ENCODE results near the gene HOXA10.

Gene HOXA10

GRCh38 chr7:27172823-27173510, 1.2 kb downstream of the HOXA10 start:
- Histone ChIP-seq H3K4me3 (ENCODE audit: insufficient read depth in 1 of 2, low read depth in 1 of 2, low read length in 2 of 2) (peak overlapping the region; percentile 58 to 92), H2BK15ac (ENCODE audit: low read depth, poor library complexity, severe bottlenecking) (no peak overlapping the region), H4K8ac (ENCODE audit: low read length) (peak overlapping the region; percentile 95), H3K79me1 (replicated peaks; ENCODE audit: low read length, poor library complexity, severe bottlenecking) (no peaks in the 10 kb centered on the region), H2AFZ (ENCODE audit: low read depth, low read length) (no peak overlapping the region), H3K4me1 (ENCODE audit: control insufficient read depth, insufficient read depth, low read depth, low read length) (no peaks in the 10 kb centered on the region), H3K27ac (ENCODE audit: low read length, poor library complexity, severe bottlenecking) (peak overlapping the region; percentile 91), H3K9ac (ENCODE audit: low read length) (peak overlapping the region; percentile 90), H3K18ac (ENCODE audit: low read depth in 1 of 2, low read length in 2 of 2) (peak overlapping the region; percentile 64 to 90), H3K9me3 (ENCODE audit: control insufficient read depth, low read length) (no peaks in the 10 kb centered on the region), H4K91ac (ENCODE audit: low read length) (peak overlapping the region; percentile 89), H2AK5ac (ENCODE audit: low read length, severe bottlenecking) (peak overlapping the region; percentile 83), H2BK120ac (ENCODE audit: low read depth, low read length) (peak overlapping the region; percentile 96), H3K27me3 (ENCODE audit: control insufficient read depth in 1 of 2, insufficient read depth in 1 of 2, low read length in 2 of 2) (peaks cover 0 to 8% of the 10 kb centered on the region in 2 experiments), H2BK12ac (ENCODE audit: low read length in 2 of 2) (peak overlapping the region in 1 of 2 experiments; percentile 83), H3K4ac (ENCODE audit: low read depth in 1 of 2, low read length in 2 of 2) (peak overlapping the region; percentile 54 to 59), H3K23ac (ENCODE audit: low read length in 2 of 2) (peak overlapping the region; percentile 50 to 74), H3K4me2 (ENCODE audit: low read length, poor library complexity, severe bottlenecking) (peak overlapping the region; percentile 60), H3K14ac (ENCODE audit: low read length in 2 of 2) (peak overlapping the region in 1 of 2 experiments; percentile 95), H2BK5ac (ENCODE audit: low read depth, low read length, poor library complexity, severe bottlenecking) (peak overlapping the region; percentile 77), H3K36me3 (ENCODE audit: control insufficient read depth in 1 of 2, insufficient read depth in 2 of 2, low read depth in 1 of 2, low read length in 2 of 2) (peaks cover 4 to 72% of the 10 kb centered on the region in 2 experiments)
- WGBS, result 1% methylated on average over 58 of the region's 58 CpGs
- DNase-seq, result peak; percentile 60

GRCh38 chr7:27172315-27172774, 1.8 kb downstream of the HOXA10 start:
- Histone ChIP-seq H3K36me3 (ENCODE audit: control insufficient read depth in 1 of 2, insufficient read depth in 2 of 2, low read depth in 1 of 2, low read length in 2 of 2) (peaks cover 4 to 71% of the 10 kb centered on the region in 2 experiments), H3K9me3 (ENCODE audit: control insufficient read depth, low read length) (no peaks in the 10 kb centered on the region), H3K9ac (ENCODE audit: low read length) (peak overlapping the region; percentile 90), H3K79me1 (replicated peaks; ENCODE audit: low read length, poor library complexity, severe bottlenecking) (no peaks in the 10 kb centered on the region), H3K4me1 (ENCODE audit: control insufficient read depth, insufficient read depth, low read depth, low read length) (no peaks in the 10 kb centered on the region), H2BK5ac (ENCODE audit: low read depth, low read length, poor library complexity, severe bottlenecking) (peak overlapping the region; percentile 71), H3K27me3 (ENCODE audit: control insufficient read depth in 1 of 2, insufficient read depth in 1 of 2, low read length in 2 of 2) (peaks cover 0 to 8% of the 10 kb centered on the region in 2 experiments), H2AFZ (ENCODE audit: low read depth, low read length) (no peak overlapping the region), H4K91ac (ENCODE audit: low read length) (peak overlapping the region; percentile 70), H3K18ac (ENCODE audit: low read depth in 1 of 2, low read length in 2 of 2) (peak overlapping the region in 1 of 2 experiments; percentile 90), H2BK12ac (ENCODE audit: low read length in 2 of 2) (peak overlapping the region in 1 of 2 experiments; percentile 87), H4K8ac (ENCODE audit: low read length) (no peak overlapping the region), H2BK15ac (ENCODE audit: low read depth, poor library complexity, severe bottlenecking) (no peak overlapping the region), H2AK5ac (ENCODE audit: low read length, severe bottlenecking) (peak overlapping the region; percentile 55), H3K14ac (ENCODE audit: low read length in 2 of 2) (no peak overlapping the region), H3K23ac (ENCODE audit: low read length in 2 of 2) (no peak overlapping the region), H2BK120ac (ENCODE audit: low read depth, low read length) (peak overlapping the region; percentile 84), H3K4me2 (ENCODE audit: low read length, poor library complexity, severe bottlenecking) (peak overlapping the region; percentile 60), H3K4me3 (ENCODE audit: insufficient read depth in 1 of 2, low read depth in 1 of 2, low read length in 2 of 2) (peak overlapping the region; percentile 58 to 92), H3K4ac (ENCODE audit: low read depth in 1 of 2, low read length in 2 of 2) (peak overlapping the region; percentile 9 to 31), H3K27ac (ENCODE audit: low read length, poor library complexity, severe bottlenecking) (peak overlapping the region; percentile 91)
- peak; percentile 53 for DNase-seq
- WGBS, result 13% methylated on average over 10 of the region's 10 CpGs

GRCh38 chr7:27171637-27172314, 2.3 kb downstream of the HOXA10 start:
- peak overlapping the region in 1 of 2 experiments; percentile 79 for H3K14ac ChIP-seq (ENCODE audit: low read length in 2 of 2)
- H3K4me3 ChIP-seq (ENCODE audit: insufficient read depth in 1 of 2, low read depth in 1 of 2, low read length in 2 of 2), result peak overlapping the region; percentile 57 to 92
- 7% methylated on average over 30 of the region's 30 CpGs for WGBS
- H3K9ac ChIP-seq (ENCODE audit: low read length), result peak overlapping the region; percentile 90
- H3K36me3 ChIP-seq (ENCODE audit: control insufficient read depth in 1 of 2, insufficient read depth in 2 of 2, low read depth in 1 of 2, low read length in 2 of 2), result peaks cover 4 to 66% of the 10 kb centered on the region in 2 experiments
- peak overlapping the region; percentile 84 for H2BK120ac ChIP-seq (ENCODE audit: low read depth, low read length)
- H2BK15ac ChIP-seq (ENCODE audit: low read depth, poor library complexity, severe bottlenecking), result no peak overlapping the region
- H3K9me3 ChIP-seq (ENCODE audit: control insufficient read depth, low read length), result no peaks in the 10 kb centered on the region
- H3K4ac ChIP-seq (ENCODE audit: low read depth in 1 of 2, low read length in 2 of 2), result peak overlapping the region; percentile 31 to 78
- H2AFZ ChIP-seq (ENCODE audit: low read depth, low read length), result no peak overlapping the region
- peak overlapping the region; percentile 79 for H2AK5ac ChIP-seq (ENCODE audit: low read length, severe bottlenecking)
- peak overlapping the region in 1 of 2 experiments; percentile 46 for H3K23ac ChIP-seq (ENCODE audit: low read length in 2 of 2)
- H4K8ac ChIP-seq (ENCODE audit: low read length), result peak overlapping the region; percentile 64
- peak overlapping the region; percentile 71 for H2BK5ac ChIP-seq (ENCODE audit: low read depth, low read length, poor library complexity, severe bottlenecking)
- no peak overlapping the region for H4K91ac ChIP-seq (ENCODE audit: low read length)
- peak overlapping the region; percentile 60 for H3K4me2 ChIP-seq (ENCODE audit: low read length, poor library complexity, severe bottlenecking)
- H3K18ac ChIP-seq (ENCODE audit: low read depth in 1 of 2, low read length in 2 of 2), result peak overlapping the region; percentile 65 to 68
- peak; percentile 60 for DNase-seq
- H3K27ac ChIP-seq (ENCODE audit: low read length, poor library complexity, severe bottlenecking), result peak overlapping the region; percentile 91
- no peaks in the 10 kb centered on the region for H3K4me1 ChIP-seq (ENCODE audit: control insufficient read depth, insufficient read depth, low read depth, low read length)
- peaks cover 0 to 8% of the 10 kb centered on the region in 2 experiments for H3K27me3 ChIP-seq (ENCODE audit: control insufficient read depth in 1 of 2, insufficient read depth in 1 of 2, low read length in 2 of 2)
- no peaks in the 10 kb centered on the region for H3K79me1 ChIP-seq (replicated peaks; ENCODE audit: low read length, poor library complexity, severe bottlenecking)
- peak overlapping the region; percentile 57 to 87 for H2BK12ac ChIP-seq (ENCODE audit: low read length in 2 of 2)

- H3K79me1 ChIP-seq (replicated peaks; ENCODE audit: low read length, poor library complexity, severe bottlenecking), result no peaks in the 10 kb centered on the region
- H3K18ac ChIP-seq (ENCODE audit: low read depth in 1 of 2, low read length in 2 of 2), result peak overlapping the region; percentile 65 to 67
- no peaks in the 10 kb centered on the region for H3K9me3 ChIP-seq (ENCODE audit: control insufficient read depth, low read length)
- H3K4ac ChIP-seq (ENCODE audit: low read depth in 1 of 2, low read length in 2 of 2), result peak overlapping the region in 1 of 2 experiments; percentile 35
- H3K9ac ChIP-seq (ENCODE audit: low read length), result peak overlapping the region; percentile 90
- H3K4me1 ChIP-seq (ENCODE audit: control insufficient read depth, insufficient read depth, low read depth, low read length), result peaks cover 5% of the 10 kb centered on the region
- 4% methylated on average over 8 of the region's 8 CpGs for WGBS
- no peak overlapping the region for H4K91ac ChIP-seq (ENCODE audit: low read length)
- H3K14ac ChIP-seq (ENCODE audit: low read length in 2 of 2), result peak overlapping the region in 1 of 2 experiments; percentile 79
- H2BK120ac ChIP-seq (ENCODE audit: low read depth, low read length), result peak overlapping the region; percentile 84
- no peak overlapping the region for H3K23ac ChIP-seq (ENCODE audit: low read length in 2 of 2)
- H2BK5ac ChIP-seq (ENCODE audit: low read depth, low read length, poor library complexity, severe bottlenecking), result peak overlapping the region; percentile 71
- no peak overlapping the region for H4K8ac ChIP-seq (ENCODE audit: low read length)
- peaks cover 0 to 8% of the 10 kb centered on the region in 2 experiments for H3K27me3 ChIP-seq (ENCODE audit: control insufficient read depth in 1 of 2, insufficient read depth in 1 of 2, low read length in 2 of 2)
- H2AK5ac ChIP-seq (ENCODE audit: low read length, severe bottlenecking), result no peak overlapping the region
- H3K36me3 ChIP-seq (ENCODE audit: control insufficient read depth in 1 of 2, insufficient read depth in 2 of 2, low read depth in 1 of 2, low read length in 2 of 2), result peaks cover 4 to 66% of the 10 kb centered on the region in 2 experiments
- peak overlapping the region; percentile 60 for H3K4me2 ChIP-seq (ENCODE audit: low read length, poor library complexity, severe bottlenecking)
- peak overlapping the region; percentile 57 to 92 for H3K4me3 ChIP-seq (ENCODE audit: insufficient read depth in 1 of 2, low read depth in 1 of 2, low read length in 2 of 2)
- H2BK15ac ChIP-seq (ENCODE audit: low read depth, poor library complexity, severe bottlenecking), result no peak overlapping the region
- peak; percentile 52 for DNase-seq
- H3K27ac ChIP-seq (ENCODE audit: low read length, poor library complexity, severe bottlenecking), result peak overlapping the region; percentile 91
- H2AFZ ChIP-seq (ENCODE audit: low read depth, low read length), result no peak overlapping the region
- H2BK12ac ChIP-seq (ENCODE audit: low read length in 2 of 2), result peak overlapping the region; percentile 47 to 57
These were observed 2.8 kb downstream of the HOXA10 start for GRCh38 chr7:27171325-27171636.
